DOHH2 (cell line): ENCODE data around the gene SLC7A6.

Experiments
- CTCF ChIP-seq: fragments of 200-600 bp; sonication (generic); IDR thresholded peaks from one replicate; pipeline ENCODE4 v1.5.1; 2014; ENCODE audit warnings: antibody characterized with exemption, mild to moderate bottlenecking, low read depth, low read length; ENCODE audit not compliant: poor library complexity, severe bottlenecking
- EZH2phosphoT487 ChIP-seq: fragments of 200-600 bp; sonication (generic); IDR thresholded peaks from 2 replicates; pipeline ENCODE4 v1.6.1; 2017; ENCODE audit warnings: borderline replicate concordance, mild to moderate bottlenecking, antibody characterized with exemption, low read length, moderate library complexity, mixed read lengths

DNA sequence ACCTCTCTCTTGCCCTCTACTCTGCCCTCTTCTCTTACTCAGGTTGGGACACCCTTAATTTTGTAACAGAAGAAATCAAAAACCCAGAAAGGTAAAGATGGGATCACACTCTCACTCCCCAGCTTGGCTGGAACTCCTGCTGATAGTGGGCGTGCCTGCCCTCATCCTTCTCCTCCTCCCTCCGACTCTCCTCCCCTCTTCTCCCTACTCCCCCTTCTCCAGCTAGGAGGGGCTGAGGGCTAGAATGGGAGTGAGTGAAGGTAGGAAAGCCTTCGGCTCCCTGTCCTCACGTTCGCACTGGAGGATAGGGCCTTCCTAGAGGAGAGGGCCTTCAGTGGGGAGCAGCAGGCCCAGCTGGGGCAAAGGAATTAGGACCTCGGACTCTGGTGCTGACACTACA, 26.1 kb downstream of the SLC7A6 start:
- TF ChIP-seq CTCF: no peak
- TF ChIP-seq EZH2phosphoT487: no peak
